ENCODE results near the gene WASHC4. TPM values are rescaled to one million over a fixed set of nuclear protein-coding genes. Genes with fewer than 3 reads are reported as not detected.

WASHC4 gene
- total RNA-seq, 1 donor from 2014 or later, result 96.7 TPM

DNA sequence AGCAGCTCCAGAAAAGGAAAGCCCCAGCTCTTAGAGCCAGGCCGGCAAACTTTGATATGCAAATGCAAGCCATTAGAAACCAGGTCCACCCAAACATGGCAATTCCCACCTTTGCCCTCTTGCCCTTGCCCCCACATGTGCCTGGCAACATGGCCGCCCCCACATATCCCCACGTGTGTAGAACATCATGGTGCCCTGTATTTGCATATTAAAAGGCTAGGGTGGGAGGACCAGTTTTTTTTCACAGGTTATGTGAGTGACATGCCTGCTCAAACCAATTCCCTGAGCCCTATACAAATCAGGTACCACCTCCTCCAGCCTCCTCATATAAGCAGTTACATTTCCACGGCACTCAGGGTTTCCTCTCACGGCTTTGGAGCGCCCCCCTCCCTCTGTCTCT lies 17.2 kb upstream of the WASHC4 start:
- no peak for DNase-seq (ENCODE audit: low read depth in 2 of 2)

DNA sequence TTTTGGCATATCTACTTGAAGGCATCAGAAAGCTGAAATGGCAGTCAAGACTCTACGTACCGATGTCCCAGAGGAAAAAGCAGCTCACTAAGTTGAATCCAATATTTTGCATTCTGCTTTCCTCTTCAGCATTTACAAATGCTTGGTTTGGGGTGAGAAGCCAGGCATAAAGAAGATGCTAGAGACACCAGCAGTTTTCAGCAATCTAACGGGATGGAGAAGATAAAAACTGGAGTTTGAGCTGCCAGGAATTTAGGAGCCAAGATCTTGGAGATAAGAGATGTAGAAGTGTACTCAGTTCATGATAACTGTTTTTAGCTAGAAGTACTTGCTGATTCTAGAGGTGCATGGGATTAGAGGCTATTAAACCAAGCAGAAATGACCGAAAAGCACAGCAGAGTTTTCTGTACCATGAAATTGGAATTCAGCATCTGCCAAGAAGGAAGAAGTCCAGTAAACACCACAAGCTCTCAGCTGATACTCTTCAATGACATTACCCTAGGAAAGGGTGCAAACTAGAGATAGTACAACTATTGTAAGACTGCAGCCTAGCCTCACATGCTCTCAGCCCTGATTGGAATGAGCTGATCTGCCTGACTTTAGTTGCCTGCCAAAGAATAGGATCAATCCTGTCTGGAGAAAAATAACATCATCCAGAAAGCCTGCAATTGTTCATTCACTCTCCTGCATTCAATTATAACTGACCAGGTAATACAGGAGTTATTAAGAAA lies 15.9 kb upstream of the WASHC4 start:
- DNase-seq (ENCODE audit: low read depth in 2 of 2), result no peak

GRCh38 chr12:105092336-105092735 lies 15.2 kb upstream of the WASHC4 start:
- DNase-seq (ENCODE audit: low read depth in 2 of 2), result no peak

GRCh38 chr12:105095338-105095737 lies 12.2 kb upstream of the WASHC4 start:
- DNase-seq (ENCODE audit: low read depth in 2 of 2), result peak in 1 of 2 donors; percentile 7

DNA sequence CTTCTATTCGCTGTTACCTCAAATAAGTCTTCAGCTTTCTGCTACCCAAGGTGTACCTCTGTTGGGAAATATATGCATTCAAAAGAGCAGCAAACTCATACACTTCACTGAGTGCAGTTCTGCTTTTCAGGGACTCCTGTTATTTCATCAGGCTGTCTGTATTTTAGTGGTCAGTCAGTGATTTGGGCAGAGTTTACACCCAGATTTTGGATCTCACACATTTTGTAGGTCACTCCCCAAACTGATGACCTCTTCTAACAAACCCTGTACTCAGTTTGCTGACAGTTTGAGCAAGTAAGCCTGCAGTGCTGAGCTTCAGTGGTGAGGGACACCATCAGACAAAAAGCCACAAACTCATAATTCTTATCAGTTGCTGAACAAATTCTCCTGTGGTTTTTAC lies 8.2 kb upstream of the WASHC4 start:
- no peak for DNase-seq (ENCODE audit: low read depth in 2 of 2)

DNA sequence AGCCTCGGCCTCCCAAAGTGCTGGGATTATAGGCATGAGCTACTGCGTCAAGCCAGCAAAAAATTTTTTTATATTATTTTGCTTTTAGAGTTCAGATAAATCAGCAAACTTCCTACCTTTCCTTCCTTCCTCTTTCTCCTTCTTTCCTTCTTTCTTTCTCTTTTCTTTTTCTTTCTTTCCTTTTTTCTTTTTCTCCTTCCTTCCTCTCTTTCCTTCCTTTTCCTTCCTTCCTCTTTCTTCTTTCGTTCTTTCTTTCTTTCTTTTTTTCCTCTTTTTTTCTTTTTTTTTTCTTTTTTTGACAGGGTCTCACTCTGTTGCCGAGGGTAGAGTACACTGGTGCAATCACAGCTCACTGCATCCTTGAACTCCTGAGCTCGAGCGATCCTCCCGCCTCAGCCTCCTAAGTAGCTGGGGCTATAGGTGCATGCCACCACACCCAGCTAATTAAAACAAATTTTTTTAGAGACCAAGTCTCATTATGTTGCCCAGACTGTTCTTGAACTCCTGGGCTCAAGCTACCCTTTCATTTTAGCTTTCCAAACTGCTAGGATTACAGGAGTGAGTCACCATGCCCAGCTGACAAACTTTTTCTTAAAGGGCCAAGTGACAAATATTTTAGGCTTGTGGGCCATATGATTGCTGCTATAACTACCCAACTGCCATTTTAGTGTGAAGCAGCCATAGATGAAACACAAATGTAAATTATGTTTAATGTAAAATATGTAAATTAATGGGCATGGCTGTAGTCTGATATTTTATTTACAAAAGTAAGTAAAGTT lies 7.1 kb upstream of the WASHC4 start:
- DNase-seq (ENCODE audit: low read depth in 2 of 2), result peak in 1 of 2 donors; percentile 28

GRCh38 chr12:105100998-105101397 lies 6.5 kb upstream of the WASHC4 start:
- DNase-seq (ENCODE audit: low read depth in 2 of 2), result peak in 1 of 2 donors; percentile 11

GRCh38 chr12:105102673-105103072 lies 4.9 kb upstream of the WASHC4 start:
- DNase-seq (ENCODE audit: low read depth in 2 of 2), result no peak

GRCh38 chr12:105104762-105105161 lies 2.8 kb upstream of the WASHC4 start:
- DNase-seq (ENCODE audit: low read depth in 2 of 2), result no peak

GRCh38 chr12:105106621-105107020 lies 910 bp upstream of the WASHC4 start:
- no peak for DNase-seq (ENCODE audit: low read depth in 2 of 2)

- DNase-seq (ENCODE audit: low read depth in 2 of 2), result peak in 1 of 2 donors; percentile 68
Measured at GRCh38 chr12:105107171-105107493, 399 bp upstream of the WASHC4 start.

DNA sequence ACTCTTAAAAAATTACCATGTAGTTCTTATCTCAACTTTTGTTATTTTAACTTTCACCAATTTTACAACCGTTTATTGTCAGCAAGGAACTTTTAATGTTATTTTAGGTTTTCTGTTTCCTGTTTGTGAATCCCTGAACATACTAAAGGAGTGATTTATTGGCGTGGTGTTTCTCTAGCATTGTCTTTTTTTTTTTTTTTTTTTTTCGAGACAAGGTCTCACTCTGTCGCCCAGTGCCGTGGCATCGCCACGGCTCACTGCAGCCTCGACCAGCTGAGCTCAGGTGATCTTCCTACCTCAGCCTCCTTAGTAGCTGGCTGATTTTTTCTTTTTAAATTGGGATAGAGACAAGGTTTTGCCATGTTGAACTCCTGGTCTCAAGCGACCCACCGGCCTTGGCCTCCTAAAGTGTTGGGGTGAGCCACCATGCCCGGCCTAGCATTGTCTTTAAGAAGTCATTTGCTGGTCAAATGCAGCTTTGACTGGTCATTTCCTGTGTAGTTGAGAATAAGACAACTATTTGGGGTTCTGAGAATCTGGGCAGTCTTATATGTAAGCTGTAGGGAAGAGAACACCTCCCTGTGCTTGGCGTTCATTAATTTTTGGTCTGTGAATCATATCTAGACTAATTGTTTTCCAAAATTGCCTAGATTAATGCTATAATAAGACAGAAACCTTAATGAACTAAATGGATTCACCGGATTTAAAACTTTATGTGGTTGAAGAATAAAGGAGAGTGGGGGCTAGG lies 2.1 kb downstream of the WASHC4 start:
- DNase-seq (ENCODE audit: low read depth in 2 of 2), result peak in 1 of 2 donors; percentile 69

DNA sequence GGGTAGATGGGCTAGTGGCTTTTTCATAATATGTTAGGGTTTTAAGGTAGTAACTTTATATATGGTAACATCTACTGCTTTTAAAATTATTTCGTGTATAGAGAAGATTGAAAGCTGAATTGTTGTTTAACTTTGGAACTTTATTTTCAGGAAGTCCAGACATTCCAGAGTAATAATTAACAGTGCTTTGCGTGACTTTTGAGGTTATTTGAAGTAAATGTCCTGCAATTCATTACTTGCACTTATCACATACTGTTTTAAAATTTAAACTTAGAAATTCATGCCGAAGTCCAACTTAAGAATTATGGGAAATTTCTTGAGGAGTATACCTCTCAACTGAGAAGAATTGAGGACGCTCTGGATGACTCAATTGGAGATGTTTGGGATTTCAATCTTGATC lies 3.3 kb downstream of the WASHC4 start:
- peak in 1 of 2 donors; percentile 3 for DNase-seq (ENCODE audit: low read depth in 2 of 2)

DNA sequence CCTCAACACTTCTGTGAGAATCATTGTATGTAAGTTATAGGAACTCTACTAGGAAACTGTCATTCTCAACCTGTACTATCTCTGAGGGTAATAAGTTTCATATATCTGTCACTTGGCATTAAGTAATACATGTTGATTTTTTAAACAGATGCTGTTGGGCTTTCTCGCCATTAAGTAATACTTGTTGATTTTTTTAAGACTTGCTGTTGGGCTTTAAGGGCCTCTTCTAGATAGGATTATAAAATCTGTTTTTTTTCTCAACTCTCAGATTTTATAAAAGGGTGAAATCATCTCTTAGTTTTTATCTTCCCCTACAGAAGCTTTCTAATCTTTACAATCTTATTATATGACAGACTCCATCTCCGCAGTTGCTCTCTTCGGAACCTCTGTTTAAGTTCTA lies 5.6 kb downstream of the WASHC4 start:
- no peak for DNase-seq (ENCODE audit: low read depth in 2 of 2)

DNA sequence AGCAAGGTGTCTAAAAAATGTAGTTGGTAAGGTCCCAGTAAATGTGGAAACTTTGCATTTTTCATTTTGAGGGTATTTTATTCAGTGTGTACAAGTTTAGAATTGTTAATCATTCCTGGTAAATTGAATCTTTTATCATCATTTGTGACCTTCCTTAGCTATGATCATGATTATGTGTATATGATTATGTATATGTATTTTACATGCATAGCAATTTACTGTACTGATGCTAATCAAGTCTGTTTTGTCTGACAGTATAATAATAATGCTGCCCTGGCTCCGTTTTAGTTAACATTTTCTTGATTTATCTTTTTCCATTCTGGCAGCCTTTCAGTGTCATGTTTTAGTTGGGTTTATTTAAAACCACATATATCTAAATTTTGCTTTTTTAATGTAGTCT lies 9.4 kb downstream of the WASHC4 start:
- no peak for DNase-seq (ENCODE audit: low read depth in 2 of 2)

- peak in 1 of 2 donors; percentile 10 for DNase-seq (ENCODE audit: low read depth in 2 of 2)
Measured at GRCh38 chr12:105120551-105120950, 13.0 kb downstream of the WASHC4 start.

DNA sequence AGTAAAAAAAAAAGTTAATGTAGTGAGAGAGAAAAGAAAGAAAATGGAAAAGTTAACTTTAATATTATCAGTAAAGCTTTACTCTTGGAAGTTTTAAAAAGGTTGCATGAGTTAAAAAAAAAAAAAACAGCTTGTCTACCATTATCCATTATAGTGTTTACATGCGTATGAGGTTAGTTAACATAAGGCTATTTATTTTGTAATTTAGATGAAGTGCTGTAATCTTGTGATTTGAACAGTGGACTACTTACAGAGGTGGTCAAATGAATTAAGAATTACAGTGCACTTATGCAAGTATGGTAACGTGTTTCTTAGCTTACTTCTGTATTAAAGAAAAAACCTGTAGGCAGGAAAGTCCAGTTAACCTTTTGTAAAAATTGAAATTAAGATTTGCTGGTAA lies 30.7 kb downstream of the WASHC4 start:
- DNase-seq (ENCODE audit: low read depth in 2 of 2), result no peak

GRCh38 chr12:105141320-105141922 lies 33.9 kb downstream of the WASHC4 start:
- no peak for DNase-seq (ENCODE audit: low read depth in 2 of 2)

DNA sequence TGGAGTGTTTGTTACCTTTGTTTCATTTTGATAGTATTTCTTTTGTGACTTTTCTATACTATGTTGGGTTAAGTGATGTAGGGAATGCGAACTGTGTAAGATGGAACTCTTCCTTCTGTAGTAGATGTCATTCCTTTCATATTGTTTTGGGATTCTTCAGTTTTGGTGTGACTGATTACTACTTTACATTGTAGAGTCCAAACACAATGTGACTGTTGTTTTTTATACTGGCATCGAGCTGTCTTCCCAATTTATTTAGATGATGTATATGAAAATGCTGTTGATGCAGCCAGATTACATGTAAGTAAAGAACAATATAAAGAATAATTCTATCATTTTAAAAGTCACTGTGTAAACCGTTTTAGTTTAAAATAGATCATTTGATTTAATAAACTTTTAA lies 34.7 kb downstream of the WASHC4 start:
- DNase-seq (ENCODE audit: low read depth in 2 of 2), result no peak

- no peak for DNase-seq (ENCODE audit: low read depth in 2 of 2)
Measured at GRCh38 chr12:105156260-105156659, 48.7 kb downstream of the WASHC4 start.

- no peak for DNase-seq (ENCODE audit: low read depth in 2 of 2)
Measured at GRCh38 chr12:105157606-105158005, 50.1 kb downstream of the WASHC4 start.

DNA sequence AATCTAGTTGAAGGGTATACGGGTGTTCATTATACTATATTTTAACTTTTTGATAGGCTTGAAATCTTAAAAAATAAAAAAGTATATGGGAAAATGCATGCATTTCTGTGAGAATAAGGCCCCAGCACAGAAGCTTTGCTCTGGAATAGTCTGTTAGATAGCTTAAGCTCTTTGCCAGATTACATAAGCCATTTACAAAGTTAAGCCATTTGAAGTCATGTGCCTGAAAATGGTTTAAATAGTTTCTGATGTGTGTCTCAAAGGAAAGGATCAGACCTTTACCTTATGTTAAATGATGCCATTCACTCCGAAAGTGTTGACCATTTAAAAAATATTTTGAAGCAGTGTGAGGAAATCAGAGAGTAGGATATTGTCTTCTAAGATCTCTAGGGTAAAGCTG lies 51.3 kb downstream of the WASHC4 start:
- DNase-seq (ENCODE audit: low read depth in 2 of 2), result no peak

All from dermis microvascular lymphatic vessel endothelial cell (primary cell).